Measurements from ENCODE around the gene PRICKLE2. TPM values are rescaled to one million over a fixed set of nuclear protein-coding genes. Genes with fewer than 3 reads are reported as not detected.

PRICKLE2 gene
- total RNA-seq, 1 donor from 2014 or later = 24.7 TPM

DNA sequence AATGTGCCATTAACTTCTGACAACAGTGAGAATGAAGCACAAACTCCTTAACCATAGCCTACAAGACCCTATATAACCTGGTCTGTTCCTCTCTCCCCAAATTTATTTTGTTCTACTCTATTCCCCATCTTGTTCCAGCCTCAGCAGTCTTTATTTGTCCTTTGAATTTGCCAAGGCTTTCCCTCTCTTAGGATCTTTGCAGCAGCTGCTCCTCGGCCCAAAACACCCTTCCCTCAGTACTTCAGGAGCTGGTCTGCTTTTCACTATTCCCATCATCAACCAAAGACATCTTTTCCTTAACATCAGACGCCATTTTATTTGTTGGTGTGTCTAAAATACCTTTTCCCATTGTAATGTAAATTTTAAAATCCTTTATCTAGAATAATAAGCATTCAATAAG is 10.2 kb downstream of the PRICKLE2 start:
- no peaks in the 10 kb centered on the region for H3K27me3 Mint-ChIP-seq (ENCODE audit: unreplicated experiment)
- TF ChIP-seq, protein P1, sequence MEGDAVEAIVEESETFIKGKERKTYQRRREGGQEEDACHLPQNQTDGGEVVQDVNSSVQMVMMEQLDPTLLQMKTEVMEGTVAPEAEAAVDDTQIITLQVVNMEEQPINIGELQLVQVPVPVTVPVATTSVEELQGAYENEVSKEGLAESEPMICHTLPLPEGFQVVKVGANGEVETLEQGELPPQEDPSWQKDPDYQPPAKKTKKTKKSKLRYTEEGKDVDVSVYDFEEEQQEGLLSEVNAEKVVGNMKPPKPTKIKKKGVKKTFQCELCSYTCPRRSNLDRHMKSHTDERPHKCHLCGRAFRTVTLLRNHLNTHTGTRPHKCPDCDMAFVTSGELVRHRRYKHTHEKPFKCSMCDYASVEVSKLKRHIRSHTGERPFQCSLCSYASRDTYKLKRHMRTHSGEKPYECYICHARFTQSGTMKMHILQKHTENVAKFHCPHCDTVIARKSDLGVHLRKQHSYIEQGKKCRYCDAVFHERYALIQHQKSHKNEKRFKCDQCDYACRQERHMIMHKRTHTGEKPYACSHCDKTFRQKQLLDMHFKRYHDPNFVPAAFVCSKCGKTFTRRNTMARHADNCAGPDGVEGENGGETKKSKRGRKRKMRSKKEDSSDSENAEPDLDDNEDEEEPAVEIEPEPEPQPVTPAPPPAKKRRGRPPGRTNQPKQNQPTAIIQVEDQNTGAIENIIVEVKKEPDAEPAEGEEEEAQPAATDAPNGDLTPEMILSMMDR (IDR thresholded peaks at IDR 0.05) = no peak
- H3K27ac Mint-ChIP-seq (ENCODE audit: unreplicated experiment) = peak overlapping the region; percentile 84
- H3K4me3 Mint-ChIP-seq (ENCODE audit: unreplicated experiment) = no peak overlapping the region
- peaks cover 2% of the 10 kb centered on the region for H3K36me3 Mint-ChIP-seq (ENCODE audit: unreplicated experiment)
- DNase-seq (ENCODE audit: extremely low spot score, unreplicated experiment) = no peak
- no peaks in the 10 kb centered on the region for H3K9me3 Mint-ChIP-seq (ENCODE audit: unreplicated experiment)
- peaks cover 53% of the 10 kb centered on the region for H3K4me1 Mint-ChIP-seq (ENCODE audit: unreplicated experiment)

DNA sequence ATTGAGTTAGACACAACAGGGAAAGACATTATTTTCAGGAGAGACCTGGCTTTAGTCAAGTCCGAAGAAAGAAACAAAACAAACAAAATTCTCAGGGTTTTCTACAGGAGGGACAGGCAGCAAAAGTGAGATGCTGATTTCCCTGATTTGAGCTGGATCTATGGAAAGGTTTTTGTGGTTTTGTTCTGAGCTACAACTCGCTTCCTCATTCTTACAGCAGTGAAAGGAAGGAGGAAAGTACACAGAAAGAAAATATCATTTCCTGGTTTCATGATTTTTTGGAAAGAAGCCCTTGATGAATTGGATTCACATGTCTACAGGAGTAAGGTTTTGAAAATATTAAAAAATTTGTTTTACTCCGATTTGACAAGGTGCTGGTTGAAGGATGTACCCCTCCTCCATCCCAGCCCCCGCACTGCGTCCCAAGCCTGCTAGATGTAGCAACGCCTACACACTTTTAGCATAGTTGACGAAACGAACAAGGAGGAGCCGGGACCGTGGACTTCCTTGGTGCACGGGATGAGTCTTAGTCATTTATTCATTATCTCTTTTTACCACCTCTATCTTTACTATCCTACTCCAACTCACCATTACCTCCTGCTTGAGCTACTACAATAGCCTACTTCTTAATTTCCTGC is 10.8 kb downstream of the PRICKLE2 start:
- peaks cover 48% of the 10 kb centered on the region for H3K4me1 Mint-ChIP-seq (ENCODE audit: unreplicated experiment)
- H3K27me3 Mint-ChIP-seq (ENCODE audit: unreplicated experiment) = no peaks in the 10 kb centered on the region
- TF ChIP-seq, protein P1 (IDR thresholded peaks at IDR 0.05) = no peak
- H3K4me3 Mint-ChIP-seq (ENCODE audit: unreplicated experiment) = peak overlapping the region; percentile 50
- DNase-seq (ENCODE audit: extremely low spot score, unreplicated experiment) = no peak
- no peaks in the 10 kb centered on the region for H3K9me3 Mint-ChIP-seq (ENCODE audit: unreplicated experiment)
- peaks cover 2% of the 10 kb centered on the region for H3K36me3 Mint-ChIP-seq (ENCODE audit: unreplicated experiment)
- H3K27ac Mint-ChIP-seq (ENCODE audit: unreplicated experiment) = peak overlapping the region; percentile 84

DNA sequence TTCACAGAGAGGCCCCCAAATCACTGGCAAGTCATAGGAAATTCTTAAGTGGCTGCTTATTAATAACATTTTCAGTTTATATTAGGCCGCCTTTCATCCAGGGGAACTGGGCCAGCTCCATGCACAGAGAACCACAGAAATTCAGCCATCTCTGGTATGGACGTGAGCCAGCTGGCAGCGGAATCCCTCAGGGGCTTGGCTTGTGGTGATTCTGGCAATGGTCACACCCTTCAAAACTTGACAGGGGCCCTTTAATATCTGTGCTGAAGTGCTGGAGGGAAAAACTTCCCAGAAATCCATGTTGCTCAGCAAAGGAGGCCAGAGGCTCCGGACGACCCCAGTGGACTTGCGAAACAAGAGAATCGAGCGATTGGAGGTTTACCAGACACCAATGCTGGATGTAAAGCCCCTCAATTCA is 11.3 kb downstream of the PRICKLE2 start:
- no peaks in the 10 kb centered on the region for H3K27me3 Mint-ChIP-seq (ENCODE audit: unreplicated experiment)
- TF ChIP-seq, protein P1 (IDR thresholded peaks at IDR 0.05) = no peak
- H3K36me3 Mint-ChIP-seq (ENCODE audit: unreplicated experiment) = peaks cover 2% of the 10 kb centered on the region
- peak overlapping the region; percentile 50 for H3K4me3 Mint-ChIP-seq (ENCODE audit: unreplicated experiment)
- H3K4me1 Mint-ChIP-seq (ENCODE audit: unreplicated experiment) = peaks cover 43% of the 10 kb centered on the region
- H3K9me3 Mint-ChIP-seq (ENCODE audit: unreplicated experiment) = no peaks in the 10 kb centered on the region
- no peak for DNase-seq (ENCODE audit: extremely low spot score, unreplicated experiment)
- H3K27ac Mint-ChIP-seq (ENCODE audit: unreplicated experiment) = peak overlapping the region; percentile 84

DNA sequence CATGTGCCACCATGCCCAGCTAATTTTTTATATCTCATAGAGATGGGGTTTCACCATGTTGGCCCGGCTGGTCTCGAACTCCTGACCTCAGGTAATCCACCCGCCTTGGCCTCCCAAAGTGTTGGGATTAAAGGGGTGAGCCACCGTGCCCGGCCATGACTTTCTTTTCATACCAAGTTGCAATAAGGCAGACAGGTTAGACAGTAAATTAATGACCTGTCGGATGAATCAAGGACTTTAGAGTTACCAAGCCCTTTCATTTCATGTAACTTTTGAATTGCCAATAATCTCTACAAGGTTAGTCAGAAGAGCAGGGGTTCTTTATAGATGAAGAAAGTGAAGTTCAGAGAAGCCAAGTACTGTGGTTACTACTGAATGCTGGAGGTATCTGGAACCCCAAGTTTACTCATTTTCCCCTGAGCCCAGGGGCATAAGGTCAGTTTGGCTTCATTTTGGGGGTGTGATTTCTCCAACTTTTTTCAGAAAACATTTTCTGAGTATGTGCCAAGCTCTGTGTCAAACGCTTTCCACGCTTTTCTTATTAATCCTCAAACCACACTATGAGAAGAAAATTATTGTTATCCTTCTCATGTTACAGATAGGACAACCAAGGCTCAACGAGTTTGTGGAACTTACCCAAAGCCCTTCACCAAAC is 11.9 kb downstream of the PRICKLE2 start:
- peak overlapping the region; percentile 84 for H3K27ac Mint-ChIP-seq (ENCODE audit: unreplicated experiment)

More for the DNA sequence above, 11.9 kb downstream of the PRICKLE2 start:
- Mint-ChIP-seq H3K36me3 (ENCODE audit: unreplicated experiment) (peaks cover 2% of the 10 kb centered on the region), H3K4me1 (ENCODE audit: unreplicated experiment) (peaks cover 40% of the 10 kb centered on the region), H3K9me3 (ENCODE audit: unreplicated experiment) (no peaks in the 10 kb centered on the region), H3K4me3 (ENCODE audit: unreplicated experiment) (no peak overlapping the region), H3K27me3 (ENCODE audit: unreplicated experiment) (no peaks in the 10 kb centered on the region)
- DNase-seq (ENCODE audit: extremely low spot score, unreplicated experiment) = no peak
- TF ChIP-seq, protein P1 (IDR thresholded peaks at IDR 0.05) = no peak
